VCaP (cell line): ENCODE results near the gene INS.
A peak's percentile ranks its signal among the peaks of the same experiment; 100 is the strongest.

Experiments
- H3K27ac ChIP-seq: fragments of 450-650 bp; 2 replicates; pipeline ENCODE4 v1.5.1; 2017
- TF ChIP-seq, protein P1 (sequence below): fragments of 450-650 bp; conservative IDR thresholded peaks from 2 replicates; pipeline ENCODE4 v1.5.1; 2017; ENCODE audit warnings: mild to moderate bottlenecking, moderate library complexity

The INS gene

GRCh38 chr11:2207212-2207611, 46.2 kb upstream of the INS start:
- H3K27ac ChIP-seq: no peak overlapping the region
- TF ChIP-seq, protein P1, sequence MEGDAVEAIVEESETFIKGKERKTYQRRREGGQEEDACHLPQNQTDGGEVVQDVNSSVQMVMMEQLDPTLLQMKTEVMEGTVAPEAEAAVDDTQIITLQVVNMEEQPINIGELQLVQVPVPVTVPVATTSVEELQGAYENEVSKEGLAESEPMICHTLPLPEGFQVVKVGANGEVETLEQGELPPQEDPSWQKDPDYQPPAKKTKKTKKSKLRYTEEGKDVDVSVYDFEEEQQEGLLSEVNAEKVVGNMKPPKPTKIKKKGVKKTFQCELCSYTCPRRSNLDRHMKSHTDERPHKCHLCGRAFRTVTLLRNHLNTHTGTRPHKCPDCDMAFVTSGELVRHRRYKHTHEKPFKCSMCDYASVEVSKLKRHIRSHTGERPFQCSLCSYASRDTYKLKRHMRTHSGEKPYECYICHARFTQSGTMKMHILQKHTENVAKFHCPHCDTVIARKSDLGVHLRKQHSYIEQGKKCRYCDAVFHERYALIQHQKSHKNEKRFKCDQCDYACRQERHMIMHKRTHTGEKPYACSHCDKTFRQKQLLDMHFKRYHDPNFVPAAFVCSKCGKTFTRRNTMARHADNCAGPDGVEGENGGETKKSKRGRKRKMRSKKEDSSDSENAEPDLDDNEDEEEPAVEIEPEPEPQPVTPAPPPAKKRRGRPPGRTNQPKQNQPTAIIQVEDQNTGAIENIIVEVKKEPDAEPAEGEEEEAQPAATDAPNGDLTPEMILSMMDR: no peak

GRCh38 chr11:2205981-2206690, 45.1 kb upstream of the INS start:
- TF ChIP-seq, protein P1: no peak
- no peak overlapping the region for H3K27ac ChIP-seq

DNA sequence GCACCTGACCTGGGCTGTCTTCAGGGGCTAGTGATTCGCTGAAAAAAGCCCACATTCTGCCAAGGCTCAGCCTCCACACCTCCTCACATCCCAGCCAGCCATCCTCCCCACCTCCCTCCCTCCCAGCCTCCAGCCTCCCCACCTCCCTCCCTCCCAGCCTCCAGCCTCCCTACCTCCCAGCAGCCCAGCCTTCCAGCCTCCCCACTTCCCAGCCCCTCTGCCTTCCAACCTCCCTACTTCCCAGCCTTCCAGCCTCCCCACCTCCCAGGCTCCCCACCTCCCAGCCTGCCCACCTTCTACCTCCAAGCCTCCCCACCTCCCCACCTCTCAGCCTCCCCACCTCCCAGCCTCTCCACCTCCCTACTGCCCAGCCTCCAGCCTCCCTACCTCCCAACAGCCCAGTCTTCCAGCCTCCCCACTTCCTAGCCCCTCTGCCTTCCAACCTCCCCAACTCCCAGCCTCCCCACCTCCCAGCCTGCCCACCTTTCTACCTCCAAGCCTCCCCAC, 44.3 kb upstream of the INS start:
- no peak overlapping the region for H3K27ac ChIP-seq

GRCh38 chr11:2204361-2205213, 43.6 kb upstream of the INS start:
- TF ChIP-seq, protein P1: no peak
- no peak overlapping the region for H3K27ac ChIP-seq

More for the DNA sequence above, 44.3 kb upstream of the INS start:
- TF ChIP-seq, protein P1: no peak

DNA sequence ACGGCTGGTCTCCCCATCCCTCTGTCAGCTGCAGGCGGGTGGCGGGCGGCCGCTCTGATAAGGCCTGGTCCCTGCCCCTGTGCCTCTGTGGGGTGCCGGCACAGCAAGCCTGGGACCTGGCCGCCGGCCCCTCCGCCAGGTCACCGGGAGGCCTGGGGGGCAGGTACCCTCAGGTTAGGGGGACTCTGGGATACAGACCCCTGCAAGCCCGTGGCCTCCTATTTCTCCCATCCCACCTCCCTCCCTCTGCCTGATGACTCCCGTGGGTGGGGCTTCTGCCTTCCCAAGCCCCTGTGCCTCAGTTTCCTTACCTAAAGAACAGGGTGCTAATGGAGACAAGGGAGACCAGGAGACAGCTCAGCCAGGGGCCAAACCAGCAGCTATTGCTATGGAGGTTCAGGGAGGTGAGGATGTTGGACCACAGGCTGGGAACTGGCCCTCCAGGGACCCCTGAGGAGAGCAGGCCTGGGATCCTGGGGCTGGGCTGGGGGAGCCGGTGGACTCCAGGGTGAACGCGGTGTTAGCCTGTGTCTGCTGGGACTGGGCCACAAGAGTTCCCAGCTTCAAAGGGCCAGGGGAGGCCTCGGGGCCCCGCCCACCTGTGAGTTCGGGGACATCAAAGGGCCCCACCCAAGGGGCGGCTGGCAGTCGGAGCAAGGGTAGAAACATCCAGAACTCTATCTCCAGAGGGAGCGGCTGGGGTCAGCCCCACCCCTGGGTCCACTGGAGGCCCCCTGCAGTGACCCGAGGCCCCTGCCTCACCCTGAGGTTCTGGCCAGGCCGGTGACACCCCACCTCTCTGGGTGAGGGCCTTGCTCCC, 42.6 kb upstream of the INS start:
- TF ChIP-seq, protein P1: no peak
- peak overlapping the region; percentile 67 for H3K27ac ChIP-seq

- H3K27ac ChIP-seq: peak overlapping the region; percentile 67
Observed at GRCh38 chr11:2202900-2203439, 42.0 kb upstream of the INS start.

More at GRCh38 chr11:2202900-2203439, 42.0 kb upstream of the INS start:
- TF ChIP-seq, protein P1: no peak
